Tibial nerve (tissue), 4 donors: ENCODE results near the gene PPT2. TPM values are rescaled to one million over a fixed set of nuclear protein-coding genes. Genes with fewer than 3 reads are reported as not detected.

Source experiments
- DNase-seq, 2 donors: peaks; one replicate each; pipeline ENCODE4 v3.0.0-alpha.2; 2019; ENCODE audit warnings: low spot score in 2 of 2
- H3K27ac ChIP-seq, 4 donors: fragments of 200-600 bp; sonication (generic) in 3 of 4; one replicate each; pipeline ENCODE4 v1.5.1; 2017 to 2019; ENCODE audit warnings: mild to moderate bottlenecking in 1 of 4
- H3K27me3 ChIP-seq, 2 donors: fragments of 200-600 bp; sonication (generic) in 1 of 2; one replicate each; pipeline versions ENCODE4 v1.5.1 to v1.6.0; 2017 to 2019
- H3K36me3 ChIP-seq, 3 donors: fragments of 200-600 bp; sonication (generic); one replicate each; pipeline ENCODE4 v1.5.1; 2018 to 2019
- H3K4me1 ChIP-seq, 4 donors: fragments of 200-600 bp; sonication (generic) in 3 of 4; one replicate each; pipeline ENCODE4 v1.5.1; 2017 to 2019
- H3K4me3 ChIP-seq, 4 donors: fragments of 200-600 bp; sonication (generic) in 3 of 4; one replicate each; pipeline ENCODE4 v1.5.1; 2017 to 2019; ENCODE audit warnings: mild to moderate bottlenecking in 1 of 4, moderate library complexity in 1 of 4
- H3K9me3 ChIP-seq, 4 donors: fragments of 200-600 bp; sonication (generic) in 3 of 4; one replicate each; pipeline ENCODE4 v1.5.1; 2017 to 2019
- CTCF ChIP-seq, 5 experiments: fragments of 200-600 bp in 3 of 5; fragments of 450-650 bp in 2 of 5; sonication (generic) in 3 of 5; IDR thresholded peaks; one replicate each; pipeline ENCODE4 v1.5.1; 2016 to 2019; ENCODE audit warnings: antibody characterized with exemption in 5 of 5, mild to moderate bottlenecking in 3 of 5, moderate library complexity in 2 of 5
- EP300 ChIP-seq, 2 donors: sonication (generic); formaldehyde crosslinking; IDR thresholded peaks; one replicate each; pipeline ENCODE4 v1.6.1; 2017; ENCODE audit warnings: antibody characterized with exemption in 2 of 2, mild to moderate bottlenecking in 1 of 2
- POLR2A ChIP-seq, 2 donors: fragments of 450-650 bp; IDR thresholded peaks; one replicate each; pipeline ENCODE4 v1.6.1; 2017; ENCODE audit warnings: antibody characterized with exemption in 2 of 2, mild to moderate bottlenecking in 2 of 2, moderate library complexity in 2 of 2
- WGBS, 2 donors: methylation state at CpG; one replicate each; pipeline ENCODE4 v1.1.5; 2018; 5-methylcytosine and 5-hydroxymethylcytosine counted together
- total RNA-seq, 4 donors: library from RNA; depleted of rRNA; stranded (reverse); fragments of >200 nt; gene quantifications; one replicate each; pipeline ENCODE4 v1.1.0, GENCODE V29; 2016

The PPT2 gene
- total RNA-seq, 4 donors from 2014 or later, result 33.0 to 75.2 (median 40.1) TPM

GRCh38 chr6:32128751-32129296 lies 25.1 kb upstream of the PPT2 start:
- Histone ChIP-seq H3K4me3 (peak overlapping the region in 2 of 4 donors; percentile 70 to 97), H3K9me3 (no peaks in the 10 kb centered on the region), H3K27me3 (no peaks in the 10 kb centered on the region), H3K27ac (peak overlapping the region; percentile 69 to 94 (median 82)), H3K36me3 (peaks cover 0 to 29% (median 0%) of the 10 kb centered on the region in 3 donors), H3K4me1 (peaks cover 0 to 44% (median 27%) of the 10 kb centered on the region in 4 donors)
- no peak for DNase-seq
- 81 to 82% methylated on average over 13 of the region's 13 CpGs for WGBS, 2 donors
- TF ChIP-seq POLR2A (IDR thresholded peaks at IDR 0.05) (no peak), EP300 (IDR thresholded peaks at IDR 0.05) (no peak), CTCF (IDR thresholded peaks at IDR 0.05) (no peak)

GRCh38 chr6:32129297-32130088 lies 24.4 kb upstream of the PPT2 start:
- WGBS, 2 donors, result 29 to 32% methylated on average over 22 of the region's 22 CpGs
- TF ChIP-seq CTCF (IDR thresholded peaks at IDR 0.05) (no peak), EP300 (IDR thresholded peaks at IDR 0.05) (no peak), POLR2A (IDR thresholded peaks at IDR 0.05) (no peak)
- peaks cover 0 to 44% (median 27%) of the 10 kb centered on the region in 4 donors for H3K4me1 ChIP-seq

GRCh38 chr6:32131439-32131948 lies 22.4 kb upstream of the PPT2 start:
- Histone ChIP-seq H3K27me3 (no peaks in the 10 kb centered on the region), H3K4me3 (no peak overlapping the region), H3K36me3 (peaks cover 0 to 2% (median 0%) of the 10 kb centered on the region in 3 donors), H3K4me1 (peaks cover 0 to 31% (median 25%) of the 10 kb centered on the region in 4 donors), H3K27ac (no peak overlapping the region), H3K9me3 (no peaks in the 10 kb centered on the region)
- WGBS, 2 donors, result 87 to 88% methylated on average over 14 of the region's 14 CpGs
- no peak for DNase-seq
- TF ChIP-seq CTCF (IDR thresholded peaks at IDR 0.05) (no peak), POLR2A (IDR thresholded peaks at IDR 0.05) (no peak), EP300 (IDR thresholded peaks at IDR 0.05) (no peak)

More at GRCh38 chr6:32129297-32130088, 24.4 kb upstream of the PPT2 start:
- peaks cover 0 to 22% (median 0%) of the 10 kb centered on the region in 3 donors for H3K36me3 ChIP-seq
- no peaks in the 10 kb centered on the region for H3K9me3 ChIP-seq
- H3K4me3 ChIP-seq, result peak overlapping the region; percentile 54 to 97 (median 68)
- H3K27ac ChIP-seq, result peak overlapping the region; percentile 69 to 94 (median 82)
- peak; percentile 67 to 87 for DNase-seq
- H3K27me3 ChIP-seq, result no peaks in the 10 kb centered on the region

GRCh38 chr6:32132110-32132509 lies 21.8 kb upstream of the PPT2 start:
- TF ChIP-seq EP300 (IDR thresholded peaks at IDR 0.05) (no peak), CTCF (IDR thresholded peaks at IDR 0.05) (no peak), POLR2A (IDR thresholded peaks at IDR 0.05) (no peak)
- Histone ChIP-seq H3K9me3 (no peaks in the 10 kb centered on the region), H3K27ac (no peak overlapping the region), H3K4me1 (peaks cover 0 to 29% (median 18%) of the 10 kb centered on the region in 4 donors), H3K4me3 (no peak overlapping the region), H3K27me3 (no peaks in the 10 kb centered on the region), H3K36me3 (no peaks in the 10 kb centered on the region)
- no peak for DNase-seq

- Histone ChIP-seq H3K36me3 (no peaks in the 10 kb centered on the region), H3K4me1 (peaks cover 0 to 17% (median 9%) of the 10 kb centered on the region in 4 donors), H3K4me3 (no peak overlapping the region), H3K27ac (no peak overlapping the region), H3K9me3 (no peaks in the 10 kb centered on the region), H3K27me3 (no peaks in the 10 kb centered on the region)
- TF ChIP-seq CTCF (IDR thresholded peaks at IDR 0.05), result no peak
- TF ChIP-seq EP300 (IDR thresholded peaks at IDR 0.05), result no peak
- no peak for TF ChIP-seq POLR2A (IDR thresholded peaks at IDR 0.05)
- DNase-seq, result no peak
- 82 to 83% methylated on average over 4 of the region's 4 CpGs for WGBS, 2 donors
Observed at GRCh38 chr6:32133786-32134185, 20.2 kb upstream of the PPT2 start.
